Smooth muscle cell of the brain vasculature (primary cell): ENCODE results near the gene MARK3.
"Not testable (repeated sequence)": the region's sequence is repeated elsewhere in the genome, so short reads cannot be mapped to it uniquely, and the experiment has no call there.

Source experiments
- DNase-seq: peaks from one replicate; pipeline ENCODE4 v3.0.0-alpha.2; 2012; ENCODE audit warnings: low read depth, low spot score

The MARK3 gene

DNA sequence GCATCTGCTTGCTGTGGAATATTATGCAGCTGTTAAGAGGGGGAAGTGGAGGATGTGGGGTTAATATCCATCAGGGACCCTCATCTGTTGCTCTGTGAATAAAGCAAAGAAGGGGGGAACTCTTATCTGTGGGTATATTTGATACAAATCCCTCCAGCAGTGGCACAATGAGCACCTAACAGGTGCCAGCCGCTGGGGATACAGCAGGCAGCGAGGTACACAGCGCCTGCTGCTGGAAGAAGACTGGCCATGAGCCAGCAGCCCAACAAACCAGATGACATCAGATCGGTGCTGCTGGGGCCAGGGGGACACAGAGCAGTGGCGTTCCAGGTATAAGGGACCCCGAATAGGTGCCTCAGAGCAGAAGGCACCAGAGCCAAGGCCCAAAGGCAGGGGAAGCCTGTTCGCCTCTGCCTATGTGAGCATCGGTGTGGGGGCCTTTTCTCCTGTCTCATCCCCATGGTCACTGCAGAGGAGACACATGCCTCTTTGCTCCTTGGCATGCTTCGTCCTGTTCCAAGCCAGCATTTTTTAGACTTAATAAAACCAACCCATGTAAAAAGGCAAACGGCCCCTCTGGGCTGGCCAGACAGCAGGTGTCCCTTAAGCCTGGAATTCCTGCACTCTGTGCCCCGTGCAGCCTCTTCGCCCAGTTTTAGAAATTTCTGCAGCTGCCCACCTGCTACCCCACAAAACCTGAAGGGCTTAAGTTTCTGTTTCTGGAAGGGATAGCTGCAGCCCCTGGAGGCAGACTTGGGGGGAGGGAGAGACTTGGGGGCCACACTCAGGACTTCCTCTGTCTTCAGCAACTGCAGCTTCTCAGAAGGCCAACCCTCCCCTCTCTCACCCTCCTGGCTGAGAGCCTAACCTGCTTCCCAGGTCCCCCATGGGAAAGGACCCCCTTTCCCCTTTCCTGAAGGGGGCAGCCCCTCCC, 139.1 kb downstream of the MARK3 start:
- no peak for DNase-seq

DNA sequence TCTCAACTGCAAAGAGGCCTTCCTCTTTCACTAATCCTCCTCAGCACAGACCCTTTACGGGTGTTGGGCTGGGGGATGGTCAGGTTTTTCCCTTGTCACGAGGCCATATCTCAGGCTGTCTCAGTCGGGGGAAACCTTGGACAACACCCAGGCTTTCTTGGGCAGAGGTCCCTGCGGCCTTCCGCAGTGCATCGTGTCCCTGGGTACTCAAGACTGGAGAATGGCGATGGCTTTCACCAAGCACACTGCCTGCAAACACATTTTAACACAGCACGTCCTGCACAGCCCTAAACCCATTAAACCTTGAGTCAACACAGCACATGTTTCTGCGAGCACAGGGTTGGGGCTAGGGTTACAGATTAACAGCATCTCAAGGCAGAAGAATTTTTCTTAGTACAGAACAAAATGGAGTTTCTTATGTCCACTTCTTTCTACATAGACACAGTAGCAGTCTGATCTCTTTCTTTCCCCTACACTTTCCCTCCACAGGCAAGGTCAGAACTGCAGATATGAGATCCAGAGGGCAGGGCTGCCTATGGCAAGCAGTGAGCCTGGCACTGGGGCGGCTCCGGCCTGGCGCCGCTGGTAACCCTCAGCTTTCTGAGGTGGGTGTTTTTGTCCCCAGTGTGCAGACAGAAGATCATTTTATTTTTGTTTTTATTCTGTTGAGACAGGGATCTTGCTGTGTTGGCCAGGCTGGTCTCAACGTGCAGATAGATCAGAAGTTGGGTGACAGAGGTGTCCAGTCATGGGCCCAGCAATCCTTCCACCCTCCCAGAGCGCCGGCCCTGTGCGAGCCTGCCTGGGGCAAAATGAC, 140.4 kb downstream of the MARK3 start:
- not testable (repeated sequence) for DNase-seq

DNA sequence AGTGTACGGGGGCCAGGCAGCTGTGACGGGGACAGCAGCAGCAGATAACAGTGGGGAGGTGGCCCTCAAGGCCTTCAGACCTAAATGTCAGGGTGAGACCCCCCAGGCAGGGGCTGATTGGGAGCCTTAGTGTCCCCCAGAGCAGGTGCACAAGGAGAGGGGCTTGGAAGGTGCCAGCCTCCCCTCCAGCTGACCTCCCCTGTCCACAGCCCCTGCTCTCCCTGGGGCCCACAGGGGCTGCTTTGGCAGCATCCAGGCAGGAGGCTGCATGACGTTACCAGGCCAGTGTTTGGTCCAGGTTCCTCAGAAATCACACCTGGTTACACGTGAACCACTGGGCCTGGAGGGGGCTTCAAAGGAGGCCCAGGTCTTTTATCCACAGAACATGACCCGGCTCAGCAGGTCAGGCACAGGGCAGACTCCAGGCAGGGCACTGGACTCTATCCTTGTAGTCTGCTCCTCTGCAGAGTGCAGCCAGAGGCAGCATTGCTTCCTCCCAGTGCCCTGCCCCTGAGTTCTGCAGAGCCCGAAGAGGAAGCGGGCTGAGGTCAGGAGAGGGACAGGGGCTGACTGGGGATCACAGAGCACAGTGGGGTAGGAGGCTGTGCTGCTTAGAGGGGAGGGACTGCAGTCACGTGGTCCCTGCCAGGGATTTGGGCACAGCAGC, 141.2 kb downstream of the MARK3 start:
- no peak for DNase-seq

DNA sequence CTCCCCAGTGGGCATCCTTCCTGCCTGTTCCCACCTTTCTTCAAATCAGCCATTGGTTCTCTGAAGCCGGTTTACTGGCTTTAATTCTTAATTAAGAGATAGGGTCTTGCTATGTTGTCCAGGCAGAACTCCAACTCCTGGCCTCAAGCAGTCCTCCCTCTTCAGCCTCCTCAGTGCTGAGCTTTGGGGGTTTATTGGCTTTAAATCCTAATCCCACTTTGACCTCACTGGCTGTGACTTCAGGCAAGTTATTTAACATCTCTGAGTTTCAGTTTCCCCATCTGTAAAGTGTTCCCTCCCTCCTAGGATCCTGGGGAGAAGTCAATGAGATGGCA, 141.7 kb downstream of the MARK3 start:
- no peak for DNase-seq

DNA sequence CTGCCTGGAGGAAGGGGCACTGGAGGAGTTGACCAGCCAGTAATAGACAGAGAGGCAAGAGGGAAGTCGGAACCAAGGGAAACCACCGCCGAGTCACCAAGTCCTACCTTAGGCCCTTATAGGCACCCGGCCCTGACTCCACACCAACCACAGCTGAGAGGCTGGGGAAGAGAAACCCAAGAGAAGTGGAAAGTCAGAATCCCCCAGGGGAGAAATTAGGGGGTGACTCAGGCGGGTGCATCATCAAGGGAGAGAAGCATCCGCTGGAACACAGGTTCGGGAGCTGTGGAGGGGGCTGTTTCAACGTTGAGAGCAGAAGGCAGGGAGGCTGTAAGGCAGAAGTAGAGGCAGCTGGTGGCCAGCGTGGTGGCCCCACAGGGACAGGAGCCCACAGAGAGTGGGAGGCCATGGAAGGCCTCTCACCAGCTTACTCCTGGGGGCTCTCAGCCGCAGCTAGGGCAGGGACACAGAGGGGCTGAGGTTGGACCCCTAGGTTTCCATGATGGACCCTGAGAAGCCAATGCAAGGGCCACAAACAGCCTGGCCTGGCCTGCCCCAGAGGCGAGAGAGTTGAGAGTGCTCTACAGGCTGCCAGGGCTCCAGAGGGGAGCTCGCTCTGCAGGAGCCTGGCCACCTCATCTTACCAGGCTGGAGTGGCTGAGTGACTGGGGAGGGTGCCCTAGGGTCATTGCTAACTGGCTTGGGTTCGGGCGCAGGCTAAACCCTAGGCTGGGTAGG, 142.4 kb downstream of the MARK3 start:
- no peak for DNase-seq

DNA sequence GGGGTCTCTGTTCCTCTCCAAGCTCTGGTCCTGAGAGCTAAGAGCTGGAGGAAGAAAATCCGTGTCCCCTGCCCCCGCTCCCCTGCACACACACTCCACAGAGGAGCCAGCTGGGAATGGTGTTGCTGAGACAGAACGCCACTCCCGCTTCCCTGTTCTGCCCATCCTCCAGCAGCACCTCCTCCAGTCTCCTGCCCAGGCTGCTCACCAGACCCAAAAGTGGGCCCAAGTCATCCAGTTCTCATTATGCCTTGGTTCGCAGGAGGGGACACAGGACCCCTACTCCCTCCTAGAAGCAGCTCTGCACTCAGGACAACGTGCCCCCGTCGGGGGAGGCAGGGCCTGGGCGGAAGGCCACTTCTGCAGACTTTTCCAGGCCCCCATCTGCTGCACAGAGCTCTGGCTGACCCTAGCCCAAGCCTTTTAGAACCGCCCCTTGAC, 143.0 kb downstream of the MARK3 start:
- DNase-seq, result no peak

DNA sequence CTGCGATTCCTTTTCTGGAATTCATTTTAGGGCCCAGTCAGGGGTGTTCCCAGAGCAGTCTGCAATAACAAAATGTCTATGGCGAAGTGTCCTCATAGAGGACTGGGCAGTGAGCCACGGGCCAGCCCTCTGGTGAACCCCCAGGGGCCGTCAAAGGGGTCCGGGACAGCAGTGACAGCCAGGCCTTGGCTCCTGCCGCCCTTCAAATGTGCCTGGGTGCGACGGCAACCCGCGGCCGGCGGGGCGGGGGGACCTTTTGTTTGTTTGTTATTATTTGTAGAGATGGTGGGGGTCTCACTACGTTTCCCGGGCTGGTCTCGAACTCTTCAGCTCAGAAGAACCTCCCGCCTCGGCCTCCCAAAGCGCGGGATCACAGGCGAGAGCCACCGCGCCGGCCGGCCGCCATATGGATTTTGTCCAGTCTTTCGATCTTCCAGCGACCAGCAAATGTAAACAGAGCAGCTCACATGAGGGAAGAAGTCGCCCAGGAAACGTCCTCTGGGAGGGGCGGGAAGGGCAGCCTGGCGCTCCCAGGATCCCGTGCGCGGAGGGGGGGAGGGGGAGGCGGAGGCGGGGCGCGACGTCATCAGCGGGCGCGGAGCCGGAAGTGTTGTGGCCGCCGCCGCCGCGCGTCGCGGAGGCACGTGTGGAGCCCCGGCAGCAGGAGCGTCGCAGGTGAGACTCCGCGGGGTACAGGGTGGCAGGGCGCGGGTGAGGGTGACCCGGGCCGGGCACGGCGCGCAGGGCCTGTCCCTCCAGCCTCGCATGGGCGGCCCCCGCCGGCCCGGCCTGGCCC, 143.6 kb downstream of the MARK3 start, which contains the start of gene TRMT61A:
Gene TRMT61A, plus strand, starts transcription at position 610 of the 796 bp plus-strand sequence. CDS start 783 bp downstream, outside the sequence.
- peak; percentile 70 for DNase-seq

DNA sequence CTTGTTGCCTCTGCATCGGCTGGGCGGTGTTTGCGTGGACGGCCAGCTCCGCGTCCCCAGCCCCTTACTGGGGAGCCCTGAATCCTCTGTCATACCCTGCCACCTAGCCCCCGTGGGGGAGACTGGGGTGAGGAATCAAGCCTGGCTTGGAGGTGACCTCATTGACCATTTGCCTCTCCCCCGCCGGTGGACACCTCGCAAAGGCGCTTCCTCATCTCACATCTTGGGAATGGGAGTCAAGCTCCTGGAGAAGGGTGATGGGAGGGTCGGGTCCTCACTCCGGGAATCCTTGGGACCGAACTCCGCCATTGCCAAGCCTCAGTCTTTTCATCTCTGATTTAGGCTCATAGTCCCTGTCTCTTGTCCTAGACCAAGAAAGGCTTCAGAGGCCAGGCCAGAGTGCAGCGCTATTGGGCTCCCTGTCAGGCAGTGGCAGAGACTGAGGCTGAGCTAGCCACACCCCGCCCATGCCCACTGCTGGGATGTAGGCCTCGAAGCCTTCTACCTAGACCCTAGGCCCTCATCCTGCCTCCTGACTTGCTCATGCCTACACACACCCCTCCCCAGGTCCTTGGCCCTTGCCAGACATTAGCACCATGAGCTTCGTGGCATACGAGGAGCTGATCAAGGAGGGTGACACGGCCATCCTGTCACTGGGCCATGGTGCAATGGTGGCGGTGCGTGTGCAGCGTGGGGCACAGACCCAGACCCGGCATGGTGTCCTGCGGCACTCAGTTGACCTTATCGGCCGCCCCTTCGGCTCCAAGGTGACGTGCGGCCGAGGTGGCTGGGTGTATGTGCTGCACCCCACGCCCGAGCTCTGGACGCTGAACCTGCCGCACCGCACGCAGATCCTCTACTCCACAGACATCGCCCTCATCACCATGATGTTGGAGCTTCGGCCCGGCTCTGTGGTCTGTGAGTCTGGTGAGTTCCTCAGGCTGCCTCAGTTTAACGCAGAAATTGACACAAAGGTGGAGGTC, 144.5 kb downstream of the MARK3 start:
- no peak for DNase-seq

DNA sequence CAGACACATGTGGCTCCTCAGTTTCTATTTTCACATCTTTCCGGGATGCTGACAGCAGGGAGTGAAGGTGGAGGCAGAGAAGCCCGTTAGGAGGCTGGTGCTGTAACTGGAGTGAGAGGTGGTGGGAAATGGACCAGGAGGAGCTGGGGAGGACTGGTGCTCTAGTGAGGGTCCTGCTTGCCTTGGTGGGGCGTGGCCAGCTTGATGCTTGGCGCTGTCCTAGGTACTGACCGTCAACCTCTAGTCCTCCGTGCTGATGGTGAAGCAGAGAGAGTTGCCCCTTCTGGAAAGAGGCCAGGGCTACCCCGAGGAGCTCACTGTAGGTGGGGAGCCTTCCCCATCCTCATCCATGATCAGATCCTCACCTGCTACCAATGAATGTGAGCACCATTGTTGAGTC, 145.2 kb downstream of the MARK3 start:
- DNase-seq, result no peak

DNA sequence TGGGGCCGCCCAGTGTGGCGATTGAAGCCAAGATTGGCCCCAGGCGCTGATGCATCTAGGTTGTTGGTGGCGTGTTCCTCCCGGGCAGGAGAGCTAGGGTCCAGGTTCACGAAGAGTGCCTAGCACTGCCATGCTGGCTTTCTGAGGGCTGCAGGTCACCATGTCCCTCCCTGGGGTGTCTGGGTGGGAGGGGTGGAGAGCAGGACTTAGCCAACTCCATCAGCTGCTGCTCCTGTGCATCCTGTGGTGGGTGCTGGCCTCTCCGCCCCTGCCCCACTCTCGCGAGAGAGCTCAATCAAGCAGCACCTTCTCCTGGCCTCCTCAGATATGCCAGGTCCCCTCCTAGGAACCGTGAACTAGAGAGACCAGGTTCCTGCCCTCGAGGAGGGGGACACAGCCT, 145.6 kb downstream of the MARK3 start:
- DNase-seq, result no peak

DNA sequence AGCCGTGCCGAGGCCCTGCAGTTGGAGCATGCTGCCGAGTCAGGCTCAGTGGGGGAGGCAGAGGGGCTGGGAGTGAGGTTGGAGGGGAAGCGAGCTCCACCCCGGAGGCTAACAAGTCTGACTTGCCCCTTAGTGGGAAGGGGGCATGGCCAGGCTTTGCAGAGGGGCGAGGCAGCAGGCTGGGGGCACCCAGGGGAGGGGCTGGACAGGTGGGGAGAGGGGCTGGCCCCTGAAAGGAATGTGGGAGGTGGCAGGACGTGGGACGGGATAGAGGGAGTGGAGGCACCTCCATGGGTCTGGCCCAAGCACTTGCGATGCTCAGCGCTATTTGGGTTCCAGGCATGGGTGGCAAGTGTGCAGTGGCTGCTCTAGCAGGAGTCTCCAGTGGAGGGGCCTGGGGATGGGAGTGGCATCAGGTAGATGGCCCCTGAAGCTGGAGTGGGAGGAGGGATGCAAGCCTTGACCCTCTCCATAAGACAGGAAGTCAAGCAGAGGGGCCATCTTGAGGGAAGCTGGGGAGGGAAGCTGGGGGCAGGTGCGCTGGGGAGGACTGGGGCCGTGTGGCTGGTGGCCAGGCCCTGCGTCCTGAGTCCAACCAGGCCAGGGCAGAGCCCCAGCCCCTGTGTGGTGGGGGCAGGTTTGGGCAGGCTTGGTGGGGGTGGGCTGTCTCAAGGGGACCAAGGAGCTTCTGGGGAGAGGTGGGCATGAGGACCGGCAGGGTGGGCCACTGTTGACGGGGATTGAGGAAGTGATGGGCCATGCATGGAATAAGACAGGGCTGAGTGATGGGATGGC, 146.4 kb downstream of the MARK3 start:
- DNase-seq, result no peak

DNA sequence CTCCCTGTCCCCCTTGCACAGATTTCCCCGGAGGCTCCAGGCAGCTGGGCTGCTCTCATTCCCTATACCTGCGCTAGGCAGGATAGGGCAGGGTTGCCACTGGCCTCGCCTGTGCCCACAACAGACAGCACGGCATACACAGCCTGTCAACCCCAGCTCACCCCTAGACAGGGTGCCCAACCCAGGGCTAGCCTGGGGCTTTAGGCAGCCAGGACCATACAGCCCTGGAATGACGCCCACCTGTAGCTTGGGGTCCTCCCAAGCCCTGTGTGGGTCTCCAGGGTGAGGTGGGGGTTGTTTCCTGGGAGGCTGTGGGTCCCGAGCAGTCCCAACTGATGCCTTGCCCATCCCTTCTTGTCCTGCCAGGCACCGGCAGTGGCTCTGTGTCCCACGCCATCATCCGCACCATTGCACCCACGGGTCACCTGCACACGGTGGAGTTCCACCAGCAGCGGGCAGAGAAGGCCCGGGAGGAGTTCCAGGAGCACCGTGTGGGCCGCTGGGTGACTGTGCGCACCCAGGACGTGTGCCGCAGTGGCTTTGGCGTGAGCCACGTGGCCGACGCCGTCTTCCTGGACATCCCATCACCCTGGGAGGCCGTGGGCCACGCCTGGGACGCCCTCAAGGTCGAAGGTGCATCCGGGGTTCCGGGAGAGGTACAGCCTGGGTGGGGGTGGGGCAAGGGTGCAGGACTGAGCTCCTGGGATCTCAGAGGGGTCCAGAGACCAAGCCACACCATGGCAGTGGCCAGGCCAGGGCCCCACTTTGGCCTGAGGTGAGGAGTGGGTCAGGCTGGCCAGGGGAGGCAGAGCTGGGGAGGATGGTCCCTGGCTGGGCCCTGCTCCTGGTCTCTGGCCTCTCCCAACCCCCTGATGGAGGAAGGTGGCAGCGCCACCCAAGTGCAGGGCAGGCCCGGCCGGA, 147.3 kb downstream of the MARK3 start:
- no peak for DNase-seq

DNA sequence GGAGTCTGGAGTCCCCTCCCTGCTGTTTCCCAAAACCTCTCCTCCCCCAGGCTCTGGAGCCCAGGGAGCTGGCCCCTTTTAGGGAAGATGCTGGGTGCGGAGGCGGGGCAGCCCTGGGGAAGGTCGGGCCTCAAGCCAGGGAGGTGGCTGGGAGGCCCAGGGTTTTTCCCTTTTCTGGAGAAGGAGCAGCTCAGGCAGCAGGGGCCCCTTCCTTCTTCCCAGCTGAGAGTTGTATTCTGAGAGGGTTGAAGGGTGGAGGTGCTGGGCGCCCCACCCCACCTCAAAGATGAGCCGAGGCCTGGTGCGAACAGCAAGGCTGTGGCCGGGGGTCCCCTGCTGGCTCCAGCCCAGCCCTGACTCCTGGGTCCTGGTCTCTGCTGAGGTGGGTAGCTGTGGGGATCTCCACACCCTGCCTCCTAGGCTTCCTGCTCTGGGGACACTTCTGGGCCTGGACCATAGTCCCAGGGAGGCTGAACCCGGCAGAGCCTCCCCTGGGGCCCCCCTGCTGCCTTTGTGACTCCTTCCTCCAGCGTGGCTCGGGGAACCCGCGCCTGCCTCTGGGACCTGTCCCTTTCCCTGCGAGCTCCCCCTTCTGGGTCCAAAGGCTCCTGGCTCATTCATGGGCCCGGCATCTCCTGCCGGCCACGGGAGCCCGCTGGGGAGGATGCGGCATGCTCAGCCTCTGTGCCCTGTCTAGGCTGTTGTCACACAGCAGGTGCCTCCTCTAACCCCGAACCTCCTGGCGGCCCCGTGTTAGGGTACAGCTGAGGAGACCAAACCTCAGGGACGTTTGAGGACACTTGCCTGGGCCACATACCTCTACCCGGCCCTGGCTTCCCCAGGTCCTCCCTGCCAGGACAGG, 148.2 kb downstream of the MARK3 start:
- DNase-seq, result no peak

DNA sequence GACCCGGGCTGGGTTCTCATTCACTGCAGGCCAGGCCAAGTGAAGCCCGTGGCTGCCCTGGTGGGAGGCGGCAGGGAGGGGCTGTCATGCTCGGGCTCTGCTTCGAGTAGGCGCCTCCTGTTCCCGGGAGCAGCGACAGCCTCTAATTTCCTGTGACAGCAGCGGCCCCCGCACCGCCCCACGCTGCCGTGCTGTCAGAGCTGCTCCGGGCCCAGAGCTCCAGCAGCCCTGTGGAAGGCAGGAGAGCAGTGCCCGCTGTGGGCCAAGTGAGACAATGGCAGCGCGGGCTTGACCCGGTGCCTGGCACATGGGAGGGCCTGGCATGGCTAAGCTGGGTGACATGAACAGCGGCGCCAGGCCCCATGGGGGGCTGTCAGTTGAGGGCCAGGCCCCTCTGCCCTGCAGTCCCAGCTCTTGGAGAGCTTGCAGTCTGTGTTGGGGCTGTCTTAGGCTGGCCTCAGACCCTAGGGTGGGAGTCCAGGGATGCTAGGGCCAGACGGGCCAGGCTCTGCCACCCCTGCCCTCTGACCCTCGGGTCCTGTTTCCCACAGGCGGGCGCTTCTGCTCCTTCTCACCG, 148.9 kb downstream of the MARK3 start:
- no peak for DNase-seq

DNA sequence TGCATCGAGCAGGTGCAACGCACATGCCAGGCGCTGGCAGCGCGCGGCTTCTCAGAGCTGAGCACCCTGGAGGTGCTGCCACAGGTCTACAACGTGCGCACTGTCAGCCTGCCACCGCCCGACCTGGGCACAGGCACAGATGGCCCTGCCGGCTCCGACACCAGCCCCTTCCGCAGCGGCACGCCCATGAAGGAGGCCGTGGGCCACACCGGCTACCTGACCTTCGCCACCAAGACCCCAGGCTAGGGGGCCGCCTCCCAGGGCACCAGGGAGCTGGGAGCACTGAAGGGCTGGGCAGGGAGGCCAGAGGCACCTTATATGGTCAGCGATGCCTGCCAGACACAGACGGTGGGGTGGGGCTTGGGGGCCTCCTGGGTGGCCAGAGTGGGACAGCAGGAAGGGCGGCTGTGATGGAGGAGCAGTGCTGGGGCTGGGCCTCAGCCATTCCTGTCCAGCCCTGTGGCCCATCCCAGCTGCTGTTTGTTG, 149.4 kb downstream of the MARK3 start:
- no peak for DNase-seq
